HG03066 (cell line): ENCODE measurements around the gene RANBP17.
A peak's percentile ranks its signal among the peaks of the same experiment; 100 is the strongest.
"Not testable (repeated sequence)": the region's sequence is repeated elsewhere in the genome, so short reads cannot be mapped to it uniquely, and the experiment has no call there.

Source experiments
- ATAC-seq: cut with Tn5 transposase; IDR thresholded peaks from one replicate; pipeline ENCODE4 v1.9.1; 2021; ENCODE audit warnings: low read depth; ENCODE audit not compliant: unreplicated experiment

RANBP17 gene

DNA sequence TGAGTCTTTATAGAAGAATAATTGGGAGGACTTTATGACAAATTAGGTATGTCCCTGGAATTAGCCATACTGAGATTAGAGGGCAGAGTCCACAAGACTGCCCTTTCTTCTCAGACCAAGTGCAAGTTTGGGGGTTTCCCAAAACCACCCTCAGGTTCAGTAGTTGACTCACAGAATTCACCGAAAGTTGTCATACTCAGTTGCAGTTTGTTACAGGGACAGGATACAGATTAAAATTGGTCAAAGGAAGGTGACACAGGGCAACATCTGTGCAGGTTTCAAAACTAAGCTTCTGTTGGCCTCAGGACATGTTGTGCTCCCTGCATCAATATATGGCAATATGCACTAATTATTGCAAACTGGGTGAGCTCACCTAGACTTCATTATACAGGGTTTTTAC, 3.8 kb downstream of the RANBP17 start:
- peak; percentile 63 for ATAC-seq

DNA sequence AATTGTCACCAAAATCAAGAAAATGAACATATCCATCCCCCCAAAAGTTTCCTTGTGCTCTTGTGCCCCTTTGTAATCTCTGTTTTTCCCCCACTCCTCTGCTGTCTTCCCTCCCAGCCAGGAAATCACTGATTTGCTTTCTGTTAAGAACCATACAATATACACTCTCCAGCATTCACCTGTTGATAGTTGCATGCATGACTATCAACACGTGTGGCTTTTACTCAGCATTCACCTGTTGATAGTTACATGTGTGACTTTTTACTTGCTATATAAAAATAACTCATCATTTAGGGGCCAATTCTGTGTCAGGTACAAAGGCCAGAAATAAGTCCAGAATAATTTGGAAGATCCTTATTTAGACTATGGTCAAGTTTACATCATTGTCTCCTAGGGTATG, 6.0 kb downstream of the RANBP17 start:
- no peak for ATAC-seq

DNA sequence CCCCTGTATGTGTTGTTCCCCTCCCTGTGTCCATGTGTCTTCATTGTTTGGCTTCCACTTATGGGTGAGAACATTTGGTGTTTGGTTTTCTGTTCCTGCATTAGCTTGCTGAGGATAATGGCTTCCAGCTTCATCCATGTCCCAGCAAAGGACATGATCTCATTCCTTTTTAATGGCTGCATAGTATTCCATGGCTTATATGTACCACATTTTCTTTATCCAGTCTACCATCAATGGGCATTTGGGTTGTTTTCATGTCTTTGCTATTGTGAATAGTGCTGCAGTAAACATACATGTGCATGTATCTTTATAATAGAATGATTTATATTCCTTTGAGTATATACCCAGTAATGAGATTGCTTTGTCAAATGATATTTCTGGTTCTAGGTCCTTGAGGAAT, 8.6 kb downstream of the RANBP17 start:
- not testable (repeated sequence) for ATAC-seq

DNA sequence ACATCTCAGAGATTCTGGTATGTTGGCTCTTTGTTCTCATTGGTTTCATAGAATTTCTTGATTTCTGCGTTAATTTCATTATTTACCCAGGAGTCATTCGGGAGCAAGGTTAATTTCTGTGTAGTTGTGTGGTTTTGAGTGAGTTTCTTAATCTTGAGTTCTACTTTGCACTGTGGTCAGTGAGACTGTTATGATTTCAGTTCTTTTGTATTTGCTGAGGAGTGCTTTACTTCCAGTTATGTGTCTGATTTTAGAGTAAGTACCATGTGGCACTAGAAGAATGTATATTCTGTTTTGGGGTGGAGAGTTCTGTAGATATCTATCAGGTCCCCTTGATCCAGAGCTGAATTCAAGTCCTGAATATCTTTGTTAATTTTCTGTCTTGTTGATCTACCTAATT, 12.2 kb downstream of the RANBP17 start:
- no peak for ATAC-seq

DNA sequence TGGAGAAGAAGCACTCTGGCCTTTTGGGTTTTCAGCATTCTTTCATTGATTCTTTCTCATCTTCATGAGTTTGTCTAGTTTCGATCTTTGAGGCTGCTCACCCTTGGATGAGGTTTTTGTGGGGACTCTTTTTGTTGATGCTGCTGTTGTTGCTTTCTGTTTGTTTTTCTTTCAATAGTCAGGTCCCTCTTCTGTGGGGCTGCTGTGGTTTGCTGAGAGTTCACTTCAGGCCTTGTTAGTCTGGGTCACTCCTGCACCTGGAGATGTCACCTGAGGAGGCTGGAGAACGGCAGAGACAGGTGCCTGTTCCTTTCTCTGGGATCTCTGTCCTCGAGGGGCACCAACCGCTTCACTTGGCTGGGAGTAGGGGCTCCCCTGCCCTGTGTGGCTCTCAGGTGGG, 14.0 kb downstream of the RANBP17 start:
- ATAC-seq, result no peak

DNA sequence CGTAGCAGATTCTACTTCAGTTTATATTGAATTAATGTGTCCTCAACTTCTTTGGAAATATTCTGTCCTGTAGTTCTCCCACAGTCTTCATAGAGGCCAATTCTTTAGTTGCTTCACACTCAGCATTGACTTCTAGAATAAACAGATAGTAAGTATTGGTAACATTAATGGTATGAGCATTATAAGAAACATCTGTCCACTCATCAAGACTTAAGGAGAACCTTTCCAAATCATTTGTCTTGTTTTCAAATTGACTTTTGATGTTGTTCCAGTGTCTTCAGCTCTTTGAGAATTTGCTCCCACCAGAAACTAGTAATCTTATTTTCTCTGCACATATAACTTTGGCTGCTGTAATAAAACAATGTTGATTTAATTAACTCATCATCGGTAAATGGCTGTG, 18.3 kb downstream of the RANBP17 start:
- no peak for ATAC-seq

DNA sequence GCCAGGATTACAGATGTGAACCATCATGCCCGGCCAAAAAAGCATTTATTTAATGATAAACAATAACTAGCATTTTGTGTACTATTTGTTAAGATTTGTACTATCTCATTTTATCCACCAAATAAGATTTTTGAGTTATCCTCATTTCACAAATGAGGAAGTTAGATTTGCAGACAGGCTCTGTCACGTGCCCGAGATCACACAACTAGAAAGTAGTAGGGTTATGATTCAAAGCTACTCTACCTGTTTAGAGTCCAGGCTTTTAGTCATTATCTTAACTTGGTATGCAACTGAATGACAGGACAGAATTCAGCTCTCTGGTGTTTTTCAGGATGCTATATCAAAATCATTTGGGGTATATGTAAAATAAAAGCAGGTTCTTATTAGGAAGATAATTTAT, 20.5 kb downstream of the RANBP17 start:
- no peak for ATAC-seq

DNA sequence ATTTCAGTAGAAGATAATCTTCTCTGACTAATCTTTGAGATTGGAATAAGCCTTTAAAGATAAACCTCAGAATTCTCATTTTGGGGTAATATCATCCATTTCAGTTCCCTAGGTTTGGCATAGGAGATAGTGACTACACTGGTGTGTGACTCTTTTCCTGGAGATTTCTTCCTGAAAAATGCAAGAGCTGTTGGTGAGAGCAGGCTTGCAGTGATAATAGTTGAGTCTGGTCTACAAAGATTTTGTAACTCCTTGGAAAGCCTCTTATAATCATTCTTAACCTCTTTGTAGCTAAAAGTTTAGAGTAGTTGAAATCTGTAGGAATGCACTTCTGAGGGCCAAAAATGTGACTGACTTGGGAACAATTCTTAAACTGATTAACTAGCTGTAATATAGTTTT, 23.4 kb downstream of the RANBP17 start:
- no peak for ATAC-seq

DNA sequence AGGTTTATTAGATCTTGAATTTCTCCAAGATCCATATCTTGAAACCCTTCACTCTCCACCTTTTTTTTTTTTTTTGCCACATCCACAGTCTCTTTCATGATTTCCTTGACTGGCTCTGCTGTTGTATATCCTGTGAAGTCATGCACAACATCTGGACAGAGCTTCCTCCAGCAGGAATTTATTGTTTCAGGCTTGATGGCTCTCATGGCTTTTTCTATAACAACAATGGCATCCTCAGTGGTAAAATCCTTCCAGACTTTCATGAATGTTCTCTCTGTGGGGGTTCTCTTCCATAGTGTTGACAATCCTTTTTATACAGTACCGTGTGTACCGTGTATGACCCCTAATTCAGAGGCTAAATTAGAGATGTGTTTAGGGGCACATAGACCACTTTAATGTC, 24.0 kb downstream of the RANBP17 start:
- ATAC-seq, result no peak

DNA sequence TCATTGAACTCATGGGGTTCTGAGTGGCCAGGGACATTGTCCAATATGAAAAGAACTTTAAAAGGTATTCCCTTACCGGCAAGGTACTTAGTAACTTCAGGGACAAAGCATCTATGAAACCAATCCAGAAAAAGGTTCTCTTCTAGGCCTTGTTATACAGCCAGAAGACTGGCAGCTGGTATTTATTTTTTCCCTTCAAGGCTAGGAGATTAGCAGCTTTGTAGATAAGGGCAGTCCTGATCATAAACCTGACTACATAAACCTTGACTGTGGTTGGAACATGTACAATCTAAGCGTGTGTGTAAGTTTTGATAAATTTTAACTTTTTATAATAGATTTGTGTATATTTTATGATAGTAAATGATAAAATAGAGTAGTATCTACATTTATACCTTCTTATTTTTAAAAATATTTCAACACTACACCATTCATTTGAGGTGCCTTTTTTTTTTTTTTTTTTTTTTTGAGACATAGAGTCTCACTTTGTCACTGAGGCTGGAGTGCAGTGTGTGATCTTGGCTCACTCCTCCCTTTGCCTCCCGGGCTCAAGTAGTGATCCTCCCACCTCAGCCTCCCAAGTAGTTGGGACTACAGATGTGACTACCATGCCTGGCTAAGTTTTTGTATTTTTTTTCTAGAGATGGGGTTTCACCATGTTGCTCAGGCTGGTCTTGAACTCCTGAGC, 24.5 kb downstream of the RANBP17 start:
- no peak for ATAC-seq

DNA sequence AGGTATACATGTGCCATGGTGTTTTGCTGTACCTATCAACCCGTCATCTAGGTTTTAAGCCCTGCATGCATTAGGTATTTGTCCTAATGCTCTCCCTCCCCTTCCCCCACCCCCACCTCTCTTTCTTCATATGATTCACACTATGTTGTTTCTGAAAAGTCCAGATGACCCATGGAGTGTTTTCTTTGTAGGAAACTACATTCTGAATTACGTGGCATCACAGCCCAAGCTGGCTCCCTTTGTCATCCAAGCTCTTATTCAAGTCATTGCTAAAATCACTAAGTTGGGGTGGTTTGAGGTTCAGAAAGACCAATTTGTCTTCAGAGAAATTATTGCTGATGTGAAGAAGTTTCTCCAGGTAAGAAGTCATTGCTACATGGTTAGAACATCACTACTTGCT, 30.4 kb downstream of the RANBP17 start:
- ATAC-seq, result no peak

DNA sequence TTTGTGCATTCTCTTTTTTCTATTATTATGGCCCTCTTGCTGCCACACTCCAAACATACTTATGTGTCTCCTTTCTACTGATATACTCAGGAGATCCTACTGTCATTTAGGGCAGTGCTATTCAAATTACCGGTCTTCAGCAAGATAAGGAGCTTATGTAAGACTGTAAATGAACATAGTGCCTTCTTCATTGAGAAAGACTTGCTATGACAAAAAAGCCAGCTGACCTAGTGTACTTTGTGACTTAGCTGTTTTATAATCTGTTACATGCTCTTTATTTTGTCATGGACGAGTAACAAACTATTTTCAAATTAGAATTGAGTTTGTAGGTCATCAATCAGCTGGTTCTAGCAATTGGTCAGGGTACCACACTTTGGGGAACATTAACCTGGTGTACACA, 32.8 kb downstream of the RANBP17 start:
- no peak for ATAC-seq

DNA sequence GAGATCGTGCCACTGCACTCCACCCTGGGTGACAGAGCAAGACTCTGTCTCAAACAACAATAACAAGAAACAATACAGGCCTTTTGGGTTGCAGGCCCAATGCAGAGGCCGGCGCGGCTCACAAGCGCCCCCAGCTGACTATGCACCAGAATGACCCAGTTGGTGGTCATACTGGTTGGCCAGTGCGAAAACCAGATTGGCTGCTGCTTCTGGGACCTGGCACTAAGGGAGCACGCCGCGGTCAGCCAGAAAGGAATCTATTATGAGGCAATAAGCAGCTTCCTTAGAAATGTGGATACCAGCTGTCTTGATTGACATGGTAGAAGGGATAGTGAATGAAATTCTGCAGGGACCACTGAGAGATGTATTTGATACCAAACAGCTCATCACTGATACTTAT, 35.0 kb downstream of the RANBP17 start:
- no peak for ATAC-seq

DNA sequence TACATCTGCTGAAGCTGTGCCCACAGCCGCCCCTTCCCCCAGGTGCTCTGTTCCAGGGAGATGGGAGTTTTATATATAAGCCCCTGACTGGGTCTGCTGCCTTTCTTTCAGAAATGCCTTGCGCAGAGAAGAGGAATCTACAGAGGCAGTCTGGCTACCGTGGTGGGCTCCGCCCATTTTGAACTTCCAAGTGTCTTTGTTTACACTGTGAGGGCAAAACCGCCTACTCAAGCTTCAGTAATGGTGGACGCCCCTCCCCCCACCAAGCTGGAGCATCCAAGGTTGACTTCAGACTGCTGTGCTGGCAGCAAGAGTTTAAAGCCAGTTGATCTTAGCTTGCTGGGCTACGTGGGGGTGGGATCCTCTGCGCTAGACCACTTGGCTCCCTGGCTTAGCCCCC, 41.3 kb downstream of the RANBP17 start:
- ATAC-seq, result no peak

DNA sequence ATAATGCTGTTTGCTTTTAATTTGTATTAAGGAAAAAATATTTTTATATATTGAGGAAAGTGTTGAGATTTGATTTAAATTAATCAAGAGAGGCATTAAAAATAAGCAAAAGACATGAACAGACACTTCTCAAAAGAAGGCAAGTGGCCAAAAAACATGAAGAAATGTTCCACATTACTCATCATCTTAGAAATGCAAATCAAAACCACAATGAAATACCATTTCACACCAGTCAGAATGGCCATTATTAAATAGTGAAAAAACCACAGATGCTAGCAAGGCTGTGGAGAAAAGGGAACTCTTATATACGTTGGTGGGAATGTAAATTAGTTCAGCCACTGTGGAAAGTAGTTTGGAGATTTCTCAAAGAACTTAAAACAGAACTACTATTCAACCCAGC, 45.9 kb downstream of the RANBP17 start:
- ATAC-seq, result no peak

DNA sequence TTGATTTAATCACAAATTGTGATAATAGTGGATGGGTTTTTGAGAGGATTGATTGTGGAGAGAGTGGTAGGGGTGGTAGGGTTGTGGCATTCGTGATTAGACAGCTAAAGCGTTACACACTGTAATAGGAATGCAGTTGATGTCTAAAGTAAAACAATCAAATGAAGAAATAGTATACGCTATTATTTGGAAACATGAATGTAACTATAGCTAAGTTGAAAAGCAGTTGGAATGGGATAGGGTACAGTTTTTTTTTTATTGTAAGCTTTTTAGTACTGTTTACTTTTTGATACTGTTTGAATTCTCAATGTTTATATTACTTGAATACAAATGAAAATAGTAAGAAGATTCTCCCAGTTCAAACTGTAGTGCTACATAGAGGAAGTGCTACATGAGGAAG, 51.8 kb downstream of the RANBP17 start:
- no peak for ATAC-seq

DNA sequence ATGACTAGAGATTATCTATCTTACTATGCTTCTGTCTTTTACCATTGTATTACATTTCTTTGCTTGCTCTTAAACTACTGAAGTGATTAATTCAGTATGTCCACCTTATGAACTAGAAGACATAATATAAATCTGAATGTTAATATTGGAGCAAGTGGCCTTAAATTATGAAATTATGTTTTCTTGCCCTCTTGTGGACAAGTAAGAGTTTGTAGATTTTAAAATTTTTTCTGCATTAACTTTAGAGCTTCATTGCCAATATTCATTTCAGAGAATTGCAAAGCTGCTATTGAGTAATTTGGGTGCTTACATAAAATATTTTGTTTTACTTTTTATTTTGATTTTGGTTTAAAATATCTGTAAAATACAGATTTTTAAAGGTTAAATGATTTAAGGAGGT, 55.3 kb downstream of the RANBP17 start:
- ATAC-seq, result no peak

DNA sequence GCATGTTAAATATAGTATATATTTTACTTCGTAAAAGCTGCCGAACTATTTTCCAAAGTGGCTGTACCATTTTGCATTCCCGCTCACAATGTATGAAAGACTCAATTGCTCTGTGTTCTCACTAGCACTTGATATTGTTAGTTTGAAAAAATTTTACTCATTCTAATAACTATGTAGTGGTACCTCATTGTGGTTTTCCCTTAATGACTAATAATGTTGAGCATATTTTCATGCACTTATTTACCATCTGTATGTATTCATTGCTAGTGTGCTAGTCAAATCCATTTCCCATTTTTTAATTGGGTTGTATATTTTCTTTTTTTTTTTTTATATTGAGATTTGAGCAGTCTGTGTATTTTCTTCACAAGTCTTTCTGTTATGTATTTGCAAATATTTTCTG, 58.4 kb downstream of the RANBP17 start:
- ATAC-seq, result no peak

DNA sequence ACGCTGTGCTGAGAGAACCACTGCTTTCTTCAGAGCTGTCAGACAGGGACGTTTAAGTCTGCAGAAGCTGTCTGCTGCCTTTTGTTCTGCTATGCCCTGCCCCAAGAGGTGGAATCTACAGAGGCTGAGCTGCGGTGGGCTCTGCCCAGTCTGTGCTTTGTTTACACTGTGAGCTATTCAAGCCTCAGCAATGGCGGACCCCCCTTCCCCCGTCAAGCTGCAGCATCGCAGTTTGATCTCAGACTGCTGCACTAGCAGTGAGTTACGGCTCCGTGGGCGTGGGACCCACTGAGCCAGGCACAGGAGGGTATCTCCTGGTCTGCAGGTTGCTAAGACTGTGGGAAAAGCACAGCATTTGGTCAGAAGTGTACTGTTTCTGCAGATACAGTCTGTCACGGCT, 60.5 kb downstream of the RANBP17 start:
- ATAC-seq, result not testable (repeated sequence)

DNA sequence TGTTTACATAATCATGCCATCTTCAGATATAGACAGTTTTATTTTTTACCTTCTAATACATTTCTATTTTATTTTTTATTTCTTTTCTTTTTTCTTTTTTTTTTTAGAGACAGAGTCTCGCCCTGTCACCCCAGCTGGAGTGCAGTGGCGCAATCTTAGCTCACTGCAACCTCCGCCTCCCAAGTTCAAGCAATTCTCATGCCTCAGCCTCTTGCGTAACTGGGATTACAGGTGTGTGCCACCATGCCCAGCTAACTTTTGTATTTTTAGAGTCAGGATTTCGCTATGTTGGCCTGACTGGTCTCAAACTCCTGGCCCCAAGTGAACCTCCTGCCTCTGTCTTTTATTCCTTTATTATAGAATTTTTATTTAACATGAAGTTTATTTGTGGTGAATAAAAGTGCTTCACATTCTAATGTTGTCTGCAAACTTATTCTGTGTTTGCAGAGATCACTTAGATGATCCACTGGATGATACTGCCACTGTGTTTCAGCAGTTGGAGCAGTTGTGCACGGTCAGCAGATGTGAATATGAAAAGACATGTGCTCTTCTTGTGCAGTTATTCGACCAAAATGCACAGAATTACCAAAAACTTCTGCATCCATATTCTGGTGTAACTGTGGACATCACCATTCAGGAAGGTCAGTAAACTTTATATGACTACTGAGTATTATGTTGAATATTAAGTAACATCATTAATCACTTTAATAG, 62.2 kb downstream of the RANBP17 start:
- no peak for ATAC-seq

DNA sequence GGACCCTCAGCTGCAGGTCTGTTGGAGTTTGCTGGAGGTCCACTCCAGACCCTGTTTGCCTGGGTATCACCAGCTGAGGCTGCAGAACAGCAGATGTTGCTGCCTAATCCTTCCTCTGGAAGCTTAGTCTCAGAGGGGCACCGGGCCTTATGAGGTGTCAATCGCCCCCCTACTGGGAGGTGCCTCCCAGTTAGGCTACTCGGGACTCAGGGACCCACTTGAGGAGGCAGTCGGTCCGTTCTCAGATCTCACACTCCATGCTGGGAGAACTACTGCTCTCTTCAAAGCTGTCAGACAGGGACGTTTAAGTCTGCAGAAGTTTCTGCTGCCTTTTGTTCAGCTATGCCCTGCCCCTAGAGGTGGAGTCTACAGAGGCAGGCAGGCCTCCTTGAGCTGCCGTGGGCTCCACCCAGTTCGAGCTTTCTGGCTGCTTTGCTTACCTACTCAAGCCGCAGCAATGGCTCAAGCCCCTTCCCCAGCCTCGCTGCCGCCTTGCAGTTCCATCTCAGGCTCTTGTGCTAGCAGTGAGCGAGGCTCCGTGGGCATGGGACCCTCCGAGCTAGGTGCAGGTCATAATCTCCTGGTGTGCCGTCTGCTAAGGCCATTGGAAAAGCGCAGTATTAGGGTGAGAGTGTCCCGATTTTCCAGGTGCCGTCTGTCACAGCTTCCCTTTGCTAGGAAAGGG, 73.9 kb downstream of the RANBP17 start:
- ATAC-seq, result not testable (repeated sequence)

DNA sequence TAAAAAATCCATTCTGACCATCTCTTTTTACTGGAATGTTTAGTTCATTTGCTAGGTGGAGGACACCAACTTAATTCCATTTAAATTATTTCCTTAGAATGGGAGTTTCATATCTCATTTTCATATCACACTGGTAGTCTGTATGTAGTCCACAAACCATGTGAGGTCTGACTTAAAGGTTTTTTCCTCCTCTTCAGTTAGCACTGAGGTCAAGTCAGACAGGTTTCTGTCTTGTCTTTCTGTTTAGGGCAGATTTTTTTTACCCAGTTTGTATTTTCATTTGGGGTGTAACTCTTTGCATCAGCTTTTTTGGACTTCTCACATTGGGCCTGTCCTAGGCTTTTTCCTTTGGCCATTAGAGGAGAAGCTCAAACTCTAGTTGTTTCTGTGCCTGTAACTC, 75.3 kb downstream of the RANBP17 start:
- no peak for ATAC-seq
